Gastroesophageal sphincter (tissue), 4 donors: ENCODE results near the gene GUCA2B. TPM values are rescaled to one million over a fixed set of nuclear protein-coding genes. Genes with fewer than 3 reads are reported as not detected.

Experiments used
- ATAC-seq: fragments of 150-250 bp; one replicate; pipeline ENCODE4 v1.9.1; 2016; ENCODE audit warnings: mild to moderate bottlenecking, moderate library complexity
- H3K27ac ChIP-seq, 4 donors: fragments of 200-600 bp; sonication (generic) in 3 of 4; 1 replicate in 3 of 4; 2 replicates in 1 of 4; pipeline ENCODE4 v1.5.1; 2016 to 2019
- H3K27me3 ChIP-seq: fragments of 200-600 bp; sonication (generic); one replicate; pipeline ENCODE4 v1.5.1; 2019
- H3K36me3 ChIP-seq, 2 donors: fragments of 200-600 bp; sonication (generic); one replicate each; pipeline ENCODE4 v1.5.1; 2019; ENCODE audit warnings: control low read depth in 1 of 2
- H3K4me1 ChIP-seq, 3 donors: fragments of 200-600 bp; sonication (generic); 1 replicate in 2 of 3; 2 replicates in 1 of 3; pipeline ENCODE4 v1.5.1; 2016 to 2019; ENCODE audit warnings: control low read depth in 2 of 3
- H3K4me3 ChIP-seq, 2 donors: fragments of 200-600 bp; sonication (generic); one replicate each; pipeline ENCODE4 v1.5.1; 2019; ENCODE audit warnings: mild to moderate bottlenecking in 1 of 2, moderate library complexity in 1 of 2
- H3K9me3 ChIP-seq, 3 donors: fragments of 200-600 bp; sonication (generic); one replicate each; pipeline ENCODE4 v1.5.1; 2017 to 2019; ENCODE audit warnings: control low read depth in 2 of 3
- CTCF ChIP-seq, 4 experiments: fragments of 200-600 bp in 2 of 4; fragments of 450-650 bp in 2 of 4; sonication (generic) in 1 of 4; IDR thresholded peaks; one replicate each; pipeline ENCODE4 v1.5.1; 2017 to 2019; ENCODE audit warnings: antibody characterized with exemption in 4 of 4, mild to moderate bottlenecking in 2 of 4, moderate library complexity in 2 of 4
- EP300 ChIP-seq: sonication (generic); formaldehyde crosslinking; IDR thresholded peaks from one replicate; pipeline ENCODE4 v1.6.1; 2017; ENCODE audit warnings: antibody characterized with exemption, mild to moderate bottlenecking
- POLR2A ChIP-seq, 2 donors: fragments of 450-650 bp; IDR thresholded peaks; one replicate each; pipeline ENCODE4 v1.6.1; 2017; ENCODE audit warnings: antibody characterized with exemption in 2 of 2, mild to moderate bottlenecking in 2 of 2, moderate library complexity in 1 of 2
- POLR2AphosphoS5 ChIP-seq: sonication (generic); formaldehyde crosslinking; IDR thresholded peaks from one replicate; pipeline ENCODE4 v1.6.1; 2017; ENCODE audit warnings: antibody characterized with exemption
- WGBS, 2 donors: methylation state at CpG; one replicate each; pipeline ENCODE4 v1.1.5; 2018; ENCODE audit warnings: low coverage in 1 of 2; 5-methylcytosine and 5-hydroxymethylcytosine counted together
- total RNA-seq, 4 donors: library from RNA; depleted of rRNA; stranded (reverse); fragments of >200 nt; gene quantifications; one replicate each; pipeline ENCODE4 v1.1.0, GENCODE V29; 2016

The GUCA2B gene
- total RNA-seq, 4 donors from 2014 or later: not detected

- H3K4me1 ChIP-seq: peaks cover 0 to 31% (median 0%) of the 10 kb centered on the region in 3 donors
- no peak for ATAC-seq
- whole genome bisulfite sequencing, 2 donors: 13 to 14% methylated on average over 2 of the region's 2 CpGs
- H3K27me3 ChIP-seq: no peaks in the 10 kb centered on the region
- no peak for TF ChIP-seq POLR2A (IDR thresholded peaks at IDR 0.05)
- no peak for TF ChIP-seq POLR2AphosphoS5
- TF ChIP-seq CTCF (IDR thresholded peaks at IDR 0.05): no peak
- no peak for TF ChIP-seq EP300
- peaks cover 0 to 45% of the 10 kb centered on the region in 2 donors for H3K36me3 ChIP-seq
- H3K4me3 ChIP-seq: no peak overlapping the region
- H3K9me3 ChIP-seq: no peaks in the 10 kb centered on the region
- H3K27ac ChIP-seq: no peak overlapping the region
Observed at GRCh38 chr1:42179275-42179674, 26.1 kb downstream of the GUCA2B start.

GRCh38 chr1:42179900-42180329, 26.7 kb downstream of the GUCA2B start:
- ATAC-seq: no peak
- Histone ChIP-seq H3K27me3 (no peaks in the 10 kb centered on the region), H3K27ac (no peak overlapping the region), H3K4me3 (no peak overlapping the region), H3K4me1 (peaks cover 0 to 31% (median 0%) of the 10 kb centered on the region in 3 donors), H3K9me3 (no peaks in the 10 kb centered on the region), H3K36me3 (peaks cover 0 to 51% of the 10 kb centered on the region in 2 donors)
- WGBS, 2 donors: 75 to 87% methylated on average over 3 to 4 of the region's 4 CpGs
- TF ChIP-seq POLR2AphosphoS5 (no peak), EP300 (no peak), POLR2A (IDR thresholded peaks at IDR 0.05) (no peak), CTCF (IDR thresholded peaks at IDR 0.05) (no peak)

DNA sequence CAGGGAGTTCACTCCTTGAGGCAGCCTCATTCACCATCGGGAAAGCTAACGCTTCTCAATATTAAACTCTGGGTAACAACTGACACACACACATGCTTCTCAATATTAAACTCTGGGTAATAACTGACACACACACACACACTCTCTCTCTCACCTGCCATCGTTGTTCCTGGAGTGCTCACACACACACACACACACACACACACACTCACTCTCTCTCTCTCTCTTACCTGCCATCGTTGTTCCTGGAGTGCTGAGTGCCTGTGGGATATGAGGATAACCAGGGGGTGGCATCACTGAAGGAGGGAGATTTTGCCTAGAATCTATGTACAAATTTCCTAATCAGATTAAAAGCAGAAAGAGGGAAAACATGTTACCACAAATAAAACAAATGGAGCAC, 28.5 kb downstream of the GUCA2B start:
- no peak for ATAC-seq
- H3K4me3 ChIP-seq: no peak overlapping the region
- H3K27ac ChIP-seq: no peak overlapping the region
- WGBS, 2 donors: 93% methylated on average over 4 of the region's 4 CpGs; no CpG with 5 or more reads in 1 of the 2 donors
- TF ChIP-seq POLR2AphosphoS5 (no peak), POLR2A (IDR thresholded peaks at IDR 0.05) (no peak)
- no peaks in the 10 kb centered on the region for H3K27me3 ChIP-seq
- peaks cover 0 to 39% (median 0%) of the 10 kb centered on the region in 3 donors for H3K4me1 ChIP-seq
- H3K36me3 ChIP-seq: peaks cover 0 to 58% of the 10 kb centered on the region in 2 donors
- H3K9me3 ChIP-seq: no peaks in the 10 kb centered on the region

- TF ChIP-seq POLR2A (IDR thresholded peaks at IDR 0.05): no peak
- TF ChIP-seq POLR2AphosphoS5: no peak
- TF ChIP-seq EP300: no peak
- TF ChIP-seq CTCF (IDR thresholded peaks at IDR 0.05): no peak
- ATAC-seq: no peak
- no peaks in the 10 kb centered on the region for H3K27me3 ChIP-seq
- 73 to 85% methylated on average over 3 to 6 of the region's 7 CpGs for whole genome bisulfite sequencing, 2 donors
- no peak overlapping the region for H3K4me3 ChIP-seq
- no peak overlapping the region for H3K27ac ChIP-seq
- peaks cover 0 to 73% of the 10 kb centered on the region in 2 donors for H3K36me3 ChIP-seq
- H3K9me3 ChIP-seq: no peaks in the 10 kb centered on the region
- peaks cover 0 to 27% (median 0%) of the 10 kb centered on the region in 3 donors for H3K4me1 ChIP-seq
Observed at GRCh38 chr1:42183210-42183956, 30.2 kb downstream of the GUCA2B start.

DNA sequence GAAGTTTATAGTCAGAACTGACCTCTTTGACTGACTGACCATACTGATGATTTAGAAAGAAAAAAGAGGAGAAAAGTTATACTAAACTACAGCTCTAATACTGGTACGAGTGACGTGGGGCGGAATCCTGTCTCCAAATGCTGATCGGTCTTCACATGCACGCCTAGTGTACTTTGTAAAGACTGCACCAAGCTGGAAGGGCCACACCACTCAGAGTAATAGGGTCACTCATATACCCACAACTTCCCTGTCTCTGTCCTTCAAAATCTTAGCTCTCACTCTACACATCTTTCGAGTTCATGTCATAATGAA, 30.7 kb downstream of the GUCA2B start:
- Histone ChIP-seq H3K27me3 (no peaks in the 10 kb centered on the region), H3K27ac (no peak overlapping the region), H3K9me3 (no peaks in the 10 kb centered on the region), H3K4me1 (peaks cover 0 to 23% (median 0%) of the 10 kb centered on the region in 3 donors), H3K4me3 (no peak overlapping the region), H3K36me3 (peaks cover 0 to 78% of the 10 kb centered on the region in 2 donors)
- 91 to 93% methylated on average over 6 of the region's 6 CpGs for WGBS, 2 donors
- ATAC-seq: no peak
- TF ChIP-seq POLR2AphosphoS5 (no peak), CTCF (IDR thresholded peaks at IDR 0.05) (no peak), EP300 (no peak)
